OCI-LY1 (cell line): ENCODE data around the gene PDE6C.

Experiments used
- H2AFZ ChIP-seq: fragments of 200-600 bp; sonication (generic), shearing (Covaris generic); 2 replicates; pipeline ENCODE4 v1.6.0; 2014; ENCODE audit warnings: antibody characterized with exemption, mild to moderate bottlenecking, low read length
- H3F3A ChIP-seq: fragments of 200-600 bp; sonication (generic), shearing (Covaris generic); 2 replicates; pipeline ENCODE4 v1.6.0; 2014; ENCODE audit warnings: mild to moderate bottlenecking, antibody characterized with exemption, low read length, moderate library complexity; ENCODE audit not compliant: insufficient read depth
- H3K27ac ChIP-seq: fragments of 200-600 bp; sonication (generic); 2 replicates; pipeline ENCODE4 v1.5.1; 2014; ENCODE audit warnings: low read length, mixed run types, mild to moderate bottlenecking, low read depth; ENCODE audit not compliant: poor library complexity, severe bottlenecking
- H3K27me3 ChIP-seq: fragments of 200-600 bp; sonication (generic); 2 replicates; pipeline ENCODE4 v1.6.0; 2014; ENCODE audit warnings: antibody characterized with exemption, mild to moderate bottlenecking, low read length, moderate library complexity; ENCODE audit not compliant: insufficient read depth
- H3K36me3 ChIP-seq: fragments of 200-600 bp; sonication (generic); 2 replicates; pipeline ENCODE4 v1.6.1; 2014; ENCODE audit warnings: mild to moderate bottlenecking, antibody characterized with exemption, low read length, moderate library complexity, mixed read lengths; ENCODE audit not compliant: insufficient read depth
- H3K4me1 ChIP-seq: fragments of 200-600 bp; sonication (generic); 2 replicates; pipeline ENCODE4 v1.5.1; 2014; ENCODE audit warnings: mild to moderate bottlenecking, low read length, moderate library complexity; ENCODE audit not compliant: insufficient read depth, severe bottlenecking
- H3K4me2 ChIP-seq: fragments of 200-600 bp; sonication (generic), shearing (Covaris generic); 2 replicates; pipeline ENCODE4 v1.6.1; 2014; ENCODE audit warnings: low read length
- H3K4me3 ChIP-seq: fragments of 200-600 bp; sonication (generic); 2 replicates; pipeline ENCODE4 v1.5.1; 2014; ENCODE audit warnings: low read length, low read depth, mild to moderate bottlenecking, mixed read lengths; ENCODE audit not compliant: poor library complexity, severe bottlenecking
- H3K79me2 ChIP-seq: fragments of 200-600 bp; shearing (Covaris generic); 2 replicates; pipeline ENCODE4 v1.6.1; 2016; ENCODE audit warnings: mixed run types, low read length, mixed read lengths; ENCODE audit not compliant: insufficient read depth
- H3K9ac ChIP-seq: fragments of 200-600 bp; sonication (generic), shearing (Covaris generic); 2 replicates; pipeline ENCODE4 v1.6.1; 2014; ENCODE audit warnings: mild to moderate bottlenecking, low read length, mixed read lengths
- H3K9me2 ChIP-seq: fragments of 200-600 bp; sonication (generic), shearing (Covaris generic); 2 replicates; pipeline ENCODE4 v1.6.1; 2014; ENCODE audit warnings: low read depth, mild to moderate bottlenecking, low read length, mixed read lengths
- H3K9me3 ChIP-seq: fragments of 200-600 bp; shearing (Covaris generic); 2 replicates; pipeline ENCODE4 v1.6.1; 2014; ENCODE audit warnings: low read length, mixed read lengths
- H4K20me1 ChIP-seq: fragments of 200-600 bp; sonication (generic), shearing (Covaris generic); 2 replicates; pipeline ENCODE4 v1.6.0; 2016; ENCODE audit warnings: mild to moderate bottlenecking, low read length; ENCODE audit not compliant: insufficient read depth
- CTCF ChIP-seq: fragments of 200-600 bp; sonication (generic), shearing (Covaris generic); IDR thresholded peaks from 2 replicates; pipeline ENCODE4 v1.5.1; 2017; ENCODE audit warnings: mild to moderate bottlenecking, antibody characterized with exemption, low read length, moderate library complexity, mixed read lengths
- EZH2 ChIP-seq: fragments of 200-600 bp; sonication (generic), shearing (Covaris generic); IDR thresholded peaks from 2 replicates; pipeline ENCODE4 v1.8.0; 2017; ENCODE audit warnings: borderline replicate concordance, mixed run types, mild to moderate bottlenecking, antibody characterized with exemption, low read length, moderate library complexity, mixed read lengths

Gene PDE6C

GRCh38 chr10:93567277-93568104 lies 44.8 kb upstream of the PDE6C start:
- no peak overlapping the region for H3K4me3 ChIP-seq

GRCh38 chr10:93568105-93568390 lies 44.3 kb upstream of the PDE6C start:
- Histone ChIP-seq H3K9ac (no peak overlapping the region), H3K4me3 (no peak overlapping the region), H3K36me3 (no peaks in the 10 kb centered on the region), H3F3A (no peaks in the 10 kb centered on the region), H3K27ac (no peak overlapping the region), H3K9me3 (no peaks in the 10 kb centered on the region), H2AFZ (no peak overlapping the region), H3K9me2 (no peaks in the 10 kb centered on the region), H3K4me2 (no peak overlapping the region), H3K27me3 (no peaks in the 10 kb centered on the region), H3K4me1 (no peaks in the 10 kb centered on the region), H3K79me2 (no peaks in the 10 kb centered on the region), H4K20me1 (no peaks in the 10 kb centered on the region)
- TF ChIP-seq CTCF (no peak), EZH2 (no peak)

More at GRCh38 chr10:93567277-93568104, 44.8 kb upstream of the PDE6C start:
- H4K20me1 ChIP-seq: no peaks in the 10 kb centered on the region
- no peak overlapping the region for H2AFZ ChIP-seq
- no peaks in the 10 kb centered on the region for H3K9me3 ChIP-seq
- no peaks in the 10 kb centered on the region for H3K4me1 ChIP-seq
- no peaks in the 10 kb centered on the region for H3K9me2 ChIP-seq
- no peak overlapping the region for H3K27ac ChIP-seq
- H3K9ac ChIP-seq: no peak overlapping the region
- TF ChIP-seq EZH2 (no peak), CTCF (no peak)
- H3K36me3 ChIP-seq: no peaks in the 10 kb centered on the region
- H3K27me3 ChIP-seq: no peaks in the 10 kb centered on the region
- H3K79me2 ChIP-seq: no peaks in the 10 kb centered on the region
- H3K4me2 ChIP-seq: no peak overlapping the region
- no peaks in the 10 kb centered on the region for H3F3A ChIP-seq

- TF ChIP-seq CTCF (no peak), EZH2 (no peak)
- Histone ChIP-seq H3K27me3 (no peaks in the 10 kb centered on the region), H3F3A (no peaks in the 10 kb centered on the region), H3K36me3 (no peaks in the 10 kb centered on the region), H3K4me2 (no peak overlapping the region), H4K20me1 (no peaks in the 10 kb centered on the region), H3K4me1 (no peaks in the 10 kb centered on the region), H3K9me2 (no peaks in the 10 kb centered on the region), H3K4me3 (no peak overlapping the region), H2AFZ (no peak overlapping the region), H3K9me3 (no peaks in the 10 kb centered on the region), H3K27ac (no peak overlapping the region), H3K79me2 (no peaks in the 10 kb centered on the region), H3K9ac (no peak overlapping the region)
Observed at GRCh38 chr10:93570383-93570782, 42.0 kb upstream of the PDE6C start.
